Activated CD4-positive, CD25-positive, alpha-beta regulatory T cell treated with anti-CD3 and anti-CD28 coated beads, Interleukin-2, amount 50 U/mL, for 24 hours (primary cell): ENCODE measurements around the gene SDS.

ENCODE experiments used
- ATAC-seq, 2 donors: fragments of 150-1000 bp; cut with Tn5 transposase; one replicate each; pipeline ENCODE4 v1.10.0; 2021; ENCODE audit warnings: mild to moderate bottlenecking in 1 of 2, moderate library complexity in 1 of 2

Gene SDS

GRCh38 chr12:113345318-113345717 is 58.4 kb downstream of the SDS start:
- ATAC-seq: no peak
